Panc1 (cell line): Measurements from ENCODE around the gene FGF11. TPM values are rescaled to one million over a fixed set of nuclear protein-coding genes. Genes with fewer than 3 reads are reported as not detected.

Experiments
- ATAC-seq: fragments of 200-7000 bp; cut with Tn5 transposase; 2 replicates; pipeline ENCODE4 v1.9.1; 2020; ENCODE audit warnings: mild to moderate bottlenecking, moderate library complexity
- BruUV-seq: library from RNA; stranded (reverse); fragments of 400-500 nt; replicated peaks from 2 replicates; lab custom pipeline; 2021; lab: Mats Ljungman, UMichigan
- CTCF ChIA-PET: fragments of 300-600 bp; sonication (Branson Sonifier 250); formaldehyde crosslinking; loops from one replicate; lab custom pipeline; 2022; ENCODE audit warnings: antibody characterized with exemption; lab: Charles Lee
- POLR2A ChIA-PET: fragments of 300-600 bp; sonication (Branson Sonifier 250); formaldehyde crosslinking; loops from one replicate; lab custom pipeline; 2022; ENCODE audit warnings: antibody characterized with exemption; lab: Charles Lee
- DNase-seq: peaks from one replicate; pipeline ENCODE4 v3.0.0-alpha.2; 2010; ENCODE audit warnings: low read depth, low spot score
- H3K27ac ChIP-seq: 2 replicates; pipeline ENCODE4 v1.5.1; 2011; ENCODE audit warnings: mild to moderate bottlenecking, low read length, inconsistent platforms
- H3K27me3 ChIP-seq: fragments of 200-500 bp; sonication (Bioruptor generic); 2 replicates; pipeline ENCODE4 v1.6.0; 2014; ENCODE audit warnings: low read length, inconsistent platforms; ENCODE audit not compliant: control insufficient read depth, insufficient read depth
- H3K36me3 ChIP-seq: fragments of 200-500 bp; sonication (Bioruptor generic); 2 replicates; pipeline ENCODE4 v1.5.1; 2014; ENCODE audit warnings: inconsistent platforms, mild to moderate bottlenecking, low read length, moderate library complexity; ENCODE audit not compliant: control insufficient read depth, insufficient read depth
- H3K4me1 ChIP-seq: 2 replicates; pipeline ENCODE4 v1.5.1; 2011; ENCODE audit warnings: inconsistent platforms, mild to moderate bottlenecking, low read length, moderate library complexity; ENCODE audit not compliant: control insufficient read depth, insufficient read depth
- H3K4me3 ChIP-seq, 2 experiments: 2 replicates each; pipeline ENCODE4 v1.5.1; 2011 to 2012; ENCODE audit warnings: low read depth in 2 of 2, low read length in 2 of 2, mild to moderate bottlenecking in 2 of 2, inconsistent platforms in 1 of 2, moderate library complexity in 1 of 2
- H3K9me3 ChIP-seq: fragments of 200-500 bp; sonication (Bioruptor generic); 2 replicates; pipeline ENCODE4 v1.5.1; 2014; ENCODE audit warnings: low read depth, mild to moderate bottlenecking, inconsistent platforms, low read length, moderate library complexity; ENCODE audit not compliant: control insufficient read depth, insufficient read depth
- CTCF ChIP-seq: fragments of 450-650 bp; IDR thresholded peaks from 2 replicates; pipeline ENCODE4 v1.5.1; 2017; ENCODE audit warnings: mild to moderate bottlenecking
- POLR2AphosphoS5 ChIP-seq: IDR thresholded peaks from 2 replicates; pipeline ENCODE4 v1.6.1; 2012; ENCODE audit warnings: mild to moderate bottlenecking, low read depth, low read length, moderate library complexity
- REST ChIP-seq, 2 experiments: IDR thresholded peaks; 2 replicates each; pipeline ENCODE4 v1.6.1; 2011 to 2012; ENCODE audit warnings: low read depth in 2 of 2, control low read depth in 1 of 2, low read length in 1 of 2, mild to moderate bottlenecking in 1 of 2, moderate library complexity in 1 of 2; ENCODE audit not compliant: insufficient read depth in 1 of 2
- SIN3A ChIP-seq: IDR thresholded peaks from 2 replicates; pipeline ENCODE4 v1.6.1; 2012; ENCODE audit warnings: low read depth, mild to moderate bottlenecking, low read length, moderate library complexity, borderline replicate concordance; ENCODE audit not compliant: insufficient read depth
- TCF7L2 ChIP-seq: IDR thresholded peaks from 2 replicates; pipeline ENCODE4 v1.6.1; 2011; ENCODE audit warnings: mild to moderate bottlenecking, low read depth, low read length, inconsistent platforms
- in situ Hi-C: cut with HindIII; loops from 2 replicates; pipeline ENCODE4 v1.10.0; 2016; ENCODE audit warnings: low sequenced_read_pairs, low pct_unique_long_range_greater_than_20kb
- intact Hi-C: fragments of 100-400 bp; cut with micrococcal nuclease; formaldehyde crosslinking; loops from one replicate; pipeline ENCODE4 v1.10.0; 2022; ENCODE audit not compliant: unreplicated experiment
- total RNA-seq: library from RNA; stranded (reverse); gene quantifications from one replicate; pipeline ENCODE4 v1.2.1, GENCODE V29; 2021; ENCODE audit not compliant: unreplicated experiment

The FGF11 gene
- total RNA-seq, 1 experiment from 2014 or later = 4.4 TPM

- no peak for DNase-seq
- ATAC-seq = no peak
- Histone ChIP-seq H3K4me1 (peaks cover 12% of the 10 kb centered on the region), H3K27me3 (no peaks in the 10 kb centered on the region), H3K4me3 (no peak overlapping the region), H3K36me3 (no peaks in the 10 kb centered on the region), H3K9me3 (no peaks in the 10 kb centered on the region), H3K27ac (no peak overlapping the region)
- intact Hi-C loops (loop anchor here (10.0 kb wide), 1 partner anchor 83 kb away; the partner anchor contains the start of genes KCTD11 and TMEM95), in situ Hi-C loops (no loop called here)
- TF ChIP-seq POLR2AphosphoS5 (no peak), REST (IDR thresholded peaks at IDR 0.05; ENCODE audit: insufficient read depth in 1 of 2, low read depth in 2 of 2, low read length in 1 of 2) (no peak), TCF7L2 (no peak)
- BruUV-seq = no TSS peak
- ChIA-PET CTCF (no interaction called here), POLR2A (interaction anchor here (0.5 kb wide), 1 partner anchor 35 kb away, joined by 18 read pairs; no protein-coding TSS in a partner anchor)
These were observed 1.2 kb upstream of the FGF11 start for GRCh38 chr17:7437950-7438614.

- no peak for TF ChIP-seq POLR2AphosphoS5
- TF ChIP-seq TCF7L2 = no peak
- TF ChIP-seq REST (IDR thresholded peaks at IDR 0.05; ENCODE audit: insufficient read depth in 1 of 2, low read depth in 2 of 2, low read length in 1 of 2) = no peak
- TF ChIP-seq CTCF = no peak
- TF ChIP-seq SIN3A = no peak
- Histone ChIP-seq H3K36me3 (no peaks in the 10 kb centered on the region), H3K4me3 (peak overlapping the region in 1 of 2 experiments; percentile 51; a peak in 1 of 4 replicates), H3K4me1 (peaks cover 12% of the 10 kb centered on the region), H3K9me3 (no peaks in the 10 kb centered on the region), H3K27ac (no peak overlapping the region), H3K27me3 (no peaks in the 10 kb centered on the region)
- BruUV-seq = no TSS peak
- ATAC-seq (no peak), DNase-seq (no peak)
- ChIA-PET CTCF (no interaction called here), POLR2A (interaction anchor here (0.5 to 0.6 kb wide), 2 partner anchors 34 to 45 kb away, joined by 4 to 18 read pairs; partner anchors contain the start of gene POLR2A)
- in situ Hi-C loops (no loop called here), intact Hi-C loops (loop anchor here (10.0 kb wide), 1 partner anchor 84 kb away; the partner anchor contains the start of genes KCTD11 and TMEM95)
These were observed 454 bp upstream of the FGF11 start for GRCh38 chr17:7438656-7439460.
